NCI-H2227 (cell line): Measurements from ENCODE around the gene TMEM232.

ENCODE experiments used
- DNase-seq: peaks from one replicate; lab custom pipeline; 2025; ENCODE audit not compliant: unreplicated experiment; lab: John Stamatoyannopoulos, UW

Gene TMEM232

GRCh38 chr5:110517396-110517795 is 209.1 kb downstream of the TMEM232 start:
- no peak for DNase-seq

- no peak for DNase-seq
Measured at GRCh38 chr5:110514030-110514429, 212.4 kb downstream of the TMEM232 start.

GRCh38 chr5:110512266-110512665 is 214.2 kb downstream of the TMEM232 start:
- DNase-seq: no peak

GRCh38 chr5:110510146-110510545 is 216.3 kb downstream of the TMEM232 start:
- no peak for DNase-seq

- DNase-seq: no peak
Measured at GRCh38 chr5:110507972-110508371, 218.5 kb downstream of the TMEM232 start.

- no peak for DNase-seq
Measured at GRCh38 chr5:110506378-110506777, 220.1 kb downstream of the TMEM232 start.

GRCh38 chr5:110496276-110496675 is 230.2 kb downstream of the TMEM232 start:
- DNase-seq: no peak

GRCh38 chr5:110492446-110492845 is 234.0 kb downstream of the TMEM232 start:
- DNase-seq: no peak

- DNase-seq: no peak
Measured at GRCh38 chr5:110478895-110479294, 247.6 kb downstream of the TMEM232 start.

- DNase-seq: no peak
Measured at GRCh38 chr5:110477911-110478310, 248.6 kb downstream of the TMEM232 start.

- no peak for DNase-seq
Measured at GRCh38 chr5:110476164-110476563, 250.3 kb downstream of the TMEM232 start.

GRCh38 chr5:110475529-110475928 is 250.9 kb downstream of the TMEM232 start:
- DNase-seq: no peak

- no peak for DNase-seq
Measured at GRCh38 chr5:110469486-110469885, 257.0 kb downstream of the TMEM232 start.

GRCh38 chr5:110463106-110463505 is 263.4 kb downstream of the TMEM232 start:
- DNase-seq: no peak

- no peak for DNase-seq
Measured at GRCh38 chr5:110460837-110461236, 265.6 kb downstream of the TMEM232 start.

- DNase-seq: no peak
Measured at GRCh38 chr5:110458313-110458712, 268.2 kb downstream of the TMEM232 start.

- no peak for DNase-seq
Measured at GRCh38 chr5:110442856-110443255, 283.6 kb downstream of the TMEM232 start.

- no peak for DNase-seq
Measured at GRCh38 chr5:110441035-110441434, 285.4 kb downstream of the TMEM232 start.

GRCh38 chr5:110440058-110440457 is 286.4 kb downstream of the TMEM232 start:
- no peak for DNase-seq

GRCh38 chr5:110439296-110439695 is 287.2 kb downstream of the TMEM232 start:
- no peak for DNase-seq

- DNase-seq: no peak
Measured at GRCh38 chr5:110435207-110435606, 291.3 kb downstream of the TMEM232 start.

GRCh38 chr5:110431603-110432002 is 294.9 kb downstream of the TMEM232 start:
- no peak for DNase-seq

- DNase-seq: no peak
Measured at GRCh38 chr5:110414360-110414759, 312.1 kb downstream of the TMEM232 start.

GRCh38 chr5:110413856-110414255 is 312.6 kb downstream of the TMEM232 start:
- DNase-seq: no peak
